GM13976 (cell line): ENCODE data around the gene DMRTA2.

Experiments used
- DNase-seq: peaks from one replicate; pipeline ENCODE4 v3.0.0; 2012; ENCODE audit warnings: low spot score
- CTCF ChIP-seq: IDR thresholded peaks from 2 replicates; pipeline ENCODE4 v1.5.1; 2012; ENCODE audit warnings: borderline replicate concordance, mild to moderate bottlenecking; ENCODE audit not compliant: insufficient read depth; ENCODE audit errors: extremely low read depth, missing control alignments, control extremely low read depth
- in situ Hi-C: fragments of 300-500 bp; cut with MboI; formaldehyde crosslinking; loops from one replicate; pipeline ENCODE4 v1.12.0; 2022; ENCODE audit warnings: low sequenced_read_pairs, mixed read lengths, inconsistent platforms; ENCODE audit not compliant: unreplicated experiment

Gene DMRTA2

DNA sequence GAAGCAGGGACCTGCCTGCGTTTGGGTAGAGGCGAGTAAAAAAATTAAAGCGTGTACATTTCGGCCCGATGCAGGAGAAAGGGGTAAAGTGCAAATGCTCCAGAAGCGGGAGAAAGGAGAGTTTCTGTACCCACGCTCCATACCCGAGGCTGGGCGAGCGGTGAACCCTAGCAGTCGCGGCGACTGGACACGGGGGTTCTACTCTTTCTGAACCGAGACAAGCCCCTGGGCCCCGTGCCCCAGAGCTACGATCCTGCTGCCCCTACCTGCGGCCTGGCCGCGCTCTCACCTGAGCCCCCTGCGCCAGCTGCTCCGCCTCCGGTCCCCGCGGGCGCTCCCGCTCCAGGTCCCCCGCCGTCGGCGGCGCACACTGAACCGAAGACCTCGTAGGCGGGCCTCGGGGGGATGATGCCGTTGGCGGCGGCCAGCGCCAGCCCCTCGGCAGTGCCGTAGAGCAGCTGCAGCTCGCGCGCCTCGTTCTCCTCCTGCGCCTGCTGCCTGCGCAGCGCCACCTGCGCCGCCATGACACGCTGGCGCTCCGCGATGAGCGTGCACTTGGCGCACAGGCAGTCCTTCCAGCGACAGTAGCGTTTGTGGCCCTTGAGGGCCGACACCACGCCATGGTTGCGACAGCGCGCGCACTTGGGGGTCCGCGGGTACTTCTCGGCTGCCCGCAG lies 2.4 kb downstream of the DMRTA2 start:
- in situ Hi-C loops = no loop called here
- TF ChIP-seq CTCF = no peak
- no peak for DNase-seq

GRCh38 chr1:50419907-50420677 lies 3.2 kb downstream of the DMRTA2 start:
- in situ Hi-C loops = no loop called here
- TF ChIP-seq CTCF = no peak
- no peak for DNase-seq

- no peak for TF ChIP-seq CTCF
- in situ Hi-C loops = no loop called here
Measured at GRCh38 chr1:50419192-50419906, 3.9 kb downstream of the DMRTA2 start.

DNA sequence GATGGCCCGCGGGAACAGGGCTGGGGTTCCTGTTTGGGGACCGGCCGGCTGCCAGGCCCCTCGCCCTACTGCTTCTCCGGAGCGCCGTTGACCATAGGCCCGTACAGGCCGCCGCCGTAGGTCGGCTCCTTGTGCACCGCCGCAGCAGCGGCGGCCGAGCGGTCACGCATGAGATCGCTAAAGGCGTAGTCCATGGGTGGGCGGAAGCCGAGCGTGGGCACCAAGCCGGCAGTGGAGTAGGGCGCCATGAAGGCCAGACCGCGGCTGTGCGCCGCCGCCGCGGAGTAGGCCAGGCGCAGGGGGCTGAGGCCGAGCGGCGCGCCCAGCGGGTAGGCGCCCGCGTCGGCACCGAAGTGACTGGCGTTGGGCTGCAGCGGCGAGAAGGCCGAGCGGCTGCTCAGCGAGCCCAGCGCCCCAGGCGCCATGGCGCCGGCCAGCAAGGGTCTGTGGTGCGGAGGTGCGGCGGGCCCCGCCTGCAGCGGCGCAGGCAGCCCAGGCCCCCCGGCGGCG lies 4.6 kb downstream of the DMRTA2 start:
- DNase-seq = peak; percentile 42
- in situ Hi-C loops = no loop called here

More at GRCh38 chr1:50419192-50419906, 3.9 kb downstream of the DMRTA2 start:
- DNase-seq = peak; percentile 37

GRCh38 chr1:50417946-50418599 lies 5.2 kb downstream of the DMRTA2 start:
- in situ Hi-C loops = no loop called here
- DNase-seq = peak; percentile 10
- no peak for TF ChIP-seq CTCF

More for the DNA sequence above, 4.6 kb downstream of the DMRTA2 start:
- TF ChIP-seq CTCF = no peak

GRCh38 chr1:50417507-50417906 lies 5.7 kb downstream of the DMRTA2 start:
- DNase-seq = peak; percentile 18
- TF ChIP-seq CTCF = no peak
- in situ Hi-C loops = no loop called here
